PC-3 (cell line): Measurements from ENCODE around the gene LIPG.

ENCODE experiments used
- EZH2 ChIP-seq: fragments of 300-600 bp; sonication (generic); IDR thresholded peaks from one replicate; pipeline ENCODE4 v1.6.1; 2017; ENCODE audit warnings: antibody characterized with exemption, mild to moderate bottlenecking, low read length; ENCODE audit not compliant: unreplicated experiment
- EZH2phosphoT487 ChIP-seq: fragments of 300-600 bp; sonication (generic); IDR thresholded peaks from 2 replicates; pipeline ENCODE4 v1.6.1; 2018; ENCODE audit warnings: mild to moderate bottlenecking, antibody characterized with exemption, low read length, borderline replicate concordance
- TF ChIP-seq, protein P1 (sequence below): fragments of 300-600 bp; sonication (generic); conservative IDR thresholded peaks from 2 replicates; pipeline ENCODE4 v1.5.1; 2017; ENCODE audit warnings: antibody characterized with exemption, low read depth, mild to moderate bottlenecking, low read length

DNA sequence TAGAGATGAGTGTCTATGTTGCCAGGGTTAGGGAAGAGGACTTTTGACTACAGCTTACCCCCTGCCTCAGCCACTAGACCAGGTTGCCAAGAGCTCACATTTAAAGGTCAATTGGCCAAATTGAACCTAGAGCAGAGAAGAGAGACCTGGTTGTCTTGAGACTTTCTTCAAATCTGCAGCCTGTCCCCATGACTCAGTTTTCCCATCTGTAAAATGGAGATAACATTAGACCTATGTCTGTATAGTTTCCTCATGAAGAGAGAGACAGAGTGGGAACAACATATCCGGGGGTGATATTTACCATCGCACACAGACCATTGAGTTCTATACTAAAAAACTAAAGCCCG lies 1.6 kb upstream of the LIPG start:
- TF ChIP-seq, protein P1, sequence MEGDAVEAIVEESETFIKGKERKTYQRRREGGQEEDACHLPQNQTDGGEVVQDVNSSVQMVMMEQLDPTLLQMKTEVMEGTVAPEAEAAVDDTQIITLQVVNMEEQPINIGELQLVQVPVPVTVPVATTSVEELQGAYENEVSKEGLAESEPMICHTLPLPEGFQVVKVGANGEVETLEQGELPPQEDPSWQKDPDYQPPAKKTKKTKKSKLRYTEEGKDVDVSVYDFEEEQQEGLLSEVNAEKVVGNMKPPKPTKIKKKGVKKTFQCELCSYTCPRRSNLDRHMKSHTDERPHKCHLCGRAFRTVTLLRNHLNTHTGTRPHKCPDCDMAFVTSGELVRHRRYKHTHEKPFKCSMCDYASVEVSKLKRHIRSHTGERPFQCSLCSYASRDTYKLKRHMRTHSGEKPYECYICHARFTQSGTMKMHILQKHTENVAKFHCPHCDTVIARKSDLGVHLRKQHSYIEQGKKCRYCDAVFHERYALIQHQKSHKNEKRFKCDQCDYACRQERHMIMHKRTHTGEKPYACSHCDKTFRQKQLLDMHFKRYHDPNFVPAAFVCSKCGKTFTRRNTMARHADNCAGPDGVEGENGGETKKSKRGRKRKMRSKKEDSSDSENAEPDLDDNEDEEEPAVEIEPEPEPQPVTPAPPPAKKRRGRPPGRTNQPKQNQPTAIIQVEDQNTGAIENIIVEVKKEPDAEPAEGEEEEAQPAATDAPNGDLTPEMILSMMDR = no peak
- TF ChIP-seq EZH2phosphoT487 = no peak
- TF ChIP-seq EZH2 = no peak
